ENCODE measurements around the gene ATL2. TPM values are rescaled to one million over a fixed set of nuclear protein-coding genes. Genes with fewer than 3 reads are reported as not detected.

Gene ATL2
- total RNA-seq, 4 donors from 2014 or later: 60.1 to 130 (median 108) TPM

GRCh38 chr2:38394903-38395341, 17.8 kb upstream of the ATL2 start:
- no peaks in the 10 kb centered on the region for H3K9me3 ChIP-seq
- in situ Hi-C loops (cut with MboI; ENCODE audit: low sequenced_read_pairs in 4 of 4): loop anchor here in 1 of 4 donors (25.0 kb wide), 1 partner anchor 342 kb away; no protein-coding TSS in a partner anchor
- DNase-seq (no peak), ATAC-seq (no peak)
- H3K36me3 ChIP-seq: no peaks in the 10 kb centered on the region
- no peaks in the 10 kb centered on the region for H3K27me3 ChIP-seq
- H3K27ac ChIP-seq: no peak overlapping the region
- intact Hi-C loops (cut with DNase I; ENCODE audit: low total_unique reads): no loop called here
- no peak for TF ChIP-seq CTCF (IDR thresholded peaks at IDR 0.05 in 4 of 5, conservative IDR thresholded peaks at IDR 0.05 in 1 of 5)
- no peaks in the 10 kb centered on the region for H3K4me1 ChIP-seq
- no peak overlapping the region for H3K4me3 ChIP-seq

DNA sequence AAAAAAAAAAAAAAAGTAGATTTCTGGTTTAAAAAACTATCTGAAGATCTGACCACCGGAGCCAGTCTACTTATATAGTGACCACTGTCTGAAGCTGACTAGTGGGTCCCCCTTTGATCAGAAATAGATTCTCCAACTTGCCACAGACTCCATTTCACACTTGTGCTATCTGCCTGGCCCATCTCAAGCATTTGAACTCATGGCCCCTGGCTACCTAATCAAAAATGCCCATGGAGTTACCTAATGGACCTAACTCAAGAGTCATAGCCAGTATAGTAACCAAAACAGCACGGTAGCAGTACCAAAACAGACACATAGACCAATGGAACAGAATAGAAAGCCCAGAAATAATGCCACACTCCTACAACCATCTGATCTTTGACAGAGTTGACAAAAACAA, 17.0 kb upstream of the ATL2 start:
- DNase-seq (no peak), ATAC-seq (no peak)
- intact Hi-C loops (cut with DNase I; ENCODE audit: low total_unique reads) (no loop called here), in situ Hi-C loops (cut with MboI; ENCODE audit: low sequenced_read_pairs in 4 of 4) (loop anchor here in 1 of 4 donors (25.0 kb wide), 1 partner anchor 343 kb away; no protein-coding TSS in a partner anchor)
- Histone ChIP-seq H3K27ac (no peak overlapping the region), H3K4me1 (no peaks in the 10 kb centered on the region), H3K9me3 (no peaks in the 10 kb centered on the region), H3K27me3 (no peaks in the 10 kb centered on the region), H3K36me3 (no peaks in the 10 kb centered on the region), H3K4me3 (no peak overlapping the region)
- TF ChIP-seq CTCF (IDR thresholded peaks at IDR 0.05 in 4 of 5, conservative IDR thresholded peaks at IDR 0.05 in 1 of 5): no peak
- no peak for TF ChIP-seq POLR2A (IDR thresholded peaks at IDR 0.05)

DNA sequence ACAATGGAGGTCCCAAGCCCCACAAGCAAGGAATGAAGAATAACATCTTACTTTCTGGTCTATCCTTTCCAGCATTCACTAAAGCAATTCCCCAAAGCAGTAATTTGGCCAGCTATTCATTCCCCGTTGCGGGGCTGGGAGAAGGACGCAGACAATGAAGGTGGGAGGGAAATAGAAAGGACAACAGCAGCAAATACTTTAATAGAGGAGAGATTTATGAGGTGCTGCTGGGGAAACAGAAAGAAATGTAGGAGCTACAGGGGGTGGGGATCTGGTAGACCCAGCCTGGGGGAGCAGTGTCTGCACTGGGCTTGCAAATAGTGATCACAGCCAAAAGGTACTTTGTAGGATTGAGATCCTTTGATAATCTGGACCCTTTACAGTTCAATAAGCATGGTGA, 13.9 kb upstream of the ATL2 start:
- Histone ChIP-seq H3K27ac (no peak overlapping the region), H3K27me3 (no peaks in the 10 kb centered on the region), H3K9me3 (no peaks in the 10 kb centered on the region), H3K36me3 (no peaks in the 10 kb centered on the region), H3K4me1 (no peaks in the 10 kb centered on the region), H3K4me3 (no peak overlapping the region)
- ATAC-seq (no peak), DNase-seq (no peak)
- no peak for TF ChIP-seq POLR2A (IDR thresholded peaks at IDR 0.05)
- no peak for TF ChIP-seq CTCF (IDR thresholded peaks at IDR 0.05 in 4 of 5, conservative IDR thresholded peaks at IDR 0.05 in 1 of 5)
- intact Hi-C loops (cut with DNase I; ENCODE audit: low total_unique reads) (no loop called here), in situ Hi-C loops (cut with MboI; ENCODE audit: low sequenced_read_pairs in 4 of 4) (loop anchor here in 1 of 4 donors (25.0 kb wide), 1 partner anchor 346 kb away; no protein-coding TSS in a partner anchor)

DNA sequence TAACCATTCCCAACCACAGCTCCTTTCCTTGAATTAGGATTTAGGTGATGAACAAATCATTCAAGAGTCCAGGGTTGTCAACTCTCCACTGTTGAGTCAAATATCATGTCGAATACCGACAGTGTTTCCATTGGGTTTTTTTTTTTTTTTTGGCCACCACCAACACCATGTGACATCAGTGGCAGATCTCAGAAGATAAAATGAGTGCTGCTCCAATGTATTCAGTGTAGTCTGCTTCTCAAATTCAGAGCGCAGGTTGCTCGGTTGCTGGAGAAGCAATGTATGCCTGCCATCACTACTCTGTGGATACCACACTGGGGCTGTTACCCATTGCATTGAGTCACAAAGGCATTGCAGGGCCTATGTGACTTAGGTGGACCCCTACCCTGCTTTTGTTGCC, 10.8 kb upstream of the ATL2 start:
- H3K36me3 ChIP-seq: no peaks in the 10 kb centered on the region
- no peaks in the 10 kb centered on the region for H3K9me3 ChIP-seq
- in situ Hi-C loops (cut with MboI; ENCODE audit: low sequenced_read_pairs in 4 of 4): loop anchor here in 1 of 4 donors (25.0 kb wide), 1 partner anchor 349 kb away; no protein-coding TSS in a partner anchor
- H3K27ac ChIP-seq: no peak overlapping the region
- no peaks in the 10 kb centered on the region for H3K27me3 ChIP-seq
- no peak for DNase-seq
- no peaks in the 10 kb centered on the region for H3K4me1 ChIP-seq
- intact Hi-C loops (cut with DNase I; ENCODE audit: low total_unique reads): no loop called here
- H3K4me3 ChIP-seq: no peak overlapping the region
- TF ChIP-seq CTCF (IDR thresholded peaks at IDR 0.05 in 4 of 5, conservative IDR thresholded peaks at IDR 0.05 in 1 of 5): no peak
- no peak for TF ChIP-seq POLR2A (IDR thresholded peaks at IDR 0.05)
- no peak for ATAC-seq

GRCh38 chr2:38386821-38387220, 9.7 kb upstream of the ATL2 start:
- Histone ChIP-seq H3K27me3 (no peaks in the 10 kb centered on the region), H3K27ac (no peak overlapping the region), H3K36me3 (no peaks in the 10 kb centered on the region), H3K4me1 (no peaks in the 10 kb centered on the region), H3K4me3 (no peak overlapping the region), H3K9me3 (no peaks in the 10 kb centered on the region)
- in situ Hi-C loops (cut with MboI; ENCODE audit: low sequenced_read_pairs in 4 of 4): loop anchor here in 1 of 4 donors (25.0 kb wide), 1 partner anchor 350 kb away; no protein-coding TSS in a partner anchor
- TF ChIP-seq CTCF (IDR thresholded peaks at IDR 0.05 in 4 of 5, conservative IDR thresholded peaks at IDR 0.05 in 1 of 5) (no peak), POLR2A (IDR thresholded peaks at IDR 0.05) (no peak)
- intact Hi-C loops (cut with DNase I; ENCODE audit: low total_unique reads): no loop called here
- ATAC-seq (no peak), DNase-seq (no peak)

Measured in gastrocnemius medialis (tissue), 4 donors.